GM10847 (cell line): ENCODE results near the gene ZSWIM3.

Source experiments
- POLR2A ChIP-seq: IDR thresholded peaks from 2 replicates; pipeline ENCODE4 v1.6.1; 2011; ENCODE audit not compliant: insufficient read length; ENCODE audit errors: extremely low read depth

The ZSWIM3 gene

GRCh38 chr20:45857114-45857881, at the start of gene ZSWIM3, which contains the start of gene ACOT8:
Gene ZSWIM3 (plus strand): TSS chr20:45857614. CDS start chr20:45857826, 212 bp downstream.
Gene ACOT8 (minus strand): TSS chr20:45857392. CDS start chr20:45857315, 77 bp downstream.
- peak; percentile 82 for TF ChIP-seq POLR2A

GRCh38 chr20:45810191-45810970, 47.0 kb upstream of the ZSWIM3 start:
- TF ChIP-seq POLR2A: no peak

- TF ChIP-seq POLR2A: peak; percentile 39
Measured at GRCh38 chr20:45812157-45813005, 45.0 kb upstream of the ZSWIM3 start, which contains the start of gene UBE2C. Gene UBE2C (plus strand): TSS chr20:45812644. CDS start chr20:45812696, 52 bp downstream.

- TF ChIP-seq POLR2A: no peak
Measured at GRCh38 chr20:45813006-45813340, 44.4 kb upstream of the ZSWIM3 start.

- TF ChIP-seq POLR2A: no peak
Measured at GRCh38 chr20:45813489-45813888, 43.9 kb upstream of the ZSWIM3 start.

- TF ChIP-seq POLR2A: no peak
Measured at GRCh38 chr20:45814314-45814713, 43.1 kb upstream of the ZSWIM3 start.

- no peak for TF ChIP-seq POLR2A
Measured at GRCh38 chr20:45816951-45817350, 40.5 kb upstream of the ZSWIM3 start.

- no peak for TF ChIP-seq POLR2A
Measured at GRCh38 chr20:45817376-45818194, 39.8 kb upstream of the ZSWIM3 start.

- TF ChIP-seq POLR2A: no peak
Measured at GRCh38 chr20:45818239-45818638, 39.2 kb upstream of the ZSWIM3 start.

GRCh38 chr20:45819466-45819865, 37.9 kb upstream of the ZSWIM3 start:
- TF ChIP-seq POLR2A: no peak

- no peak for TF ChIP-seq POLR2A
Measured at GRCh38 chr20:45821947-45822346, 35.5 kb upstream of the ZSWIM3 start.

GRCh38 chr20:45822857-45823256, 34.6 kb upstream of the ZSWIM3 start:
- TF ChIP-seq POLR2A: no peak

GRCh38 chr20:45823949-45824835, 33.2 kb upstream of the ZSWIM3 start:
- TF ChIP-seq POLR2A: no peak
